Measurements from ENCODE around the gene FBXO8.

- TF ChIP-seq CTCF (IDR thresholded peaks at IDR 0.05 in 8 of 11, conservative IDR thresholded peaks at IDR 0.05 in 3 of 11) = no peak
- no peak for TF ChIP-seq POLR2A (IDR thresholded peaks at IDR 0.05)
Observed at GRCh38 chr4:174332741-174333493, 49.5 kb upstream of the FBXO8 start.

Data from spleen (tissue), 7 donors.